HCT116 (cell line): ENCODE results near the gene ALDH6A1.

Experiments
- EGR1 ChIP-seq: IDR thresholded peaks from 2 replicates; pipeline ENCODE4 v1.6.1; 2012; ENCODE audit warnings: low read depth
- EZH2 ChIP-seq: fragments of 200-600 bp; sonication (generic); IDR thresholded peaks from 2 replicates; pipeline ENCODE4 v1.6.1; 2017; ENCODE audit warnings: antibody characterized with exemption, mixed run types
- FOSL1 ChIP-seq: IDR thresholded peaks from 2 replicates; pipeline ENCODE4 v1.6.1; 2012; ENCODE audit warnings: low read depth
- JUND ChIP-seq: IDR thresholded peaks from 2 replicates; pipeline ENCODE4 v1.6.1; 2012
- POLR2A ChIP-seq: IDR thresholded peaks from 2 replicates; pipeline ENCODE4 v1.7.0; 2011; ENCODE audit warnings: borderline replicate concordance; ENCODE audit not compliant: insufficient read depth, insufficient read length; ENCODE audit errors: extremely low read depth
- POLR2AphosphoS5 ChIP-seq: IDR thresholded peaks from 2 replicates; pipeline ENCODE4 v1.6.1; 2011; ENCODE audit warnings: mild to moderate bottlenecking, low read depth, low read length, moderate library complexity
- SIN3A ChIP-seq: IDR thresholded peaks from 2 replicates; pipeline ENCODE4 v1.6.1; 2012; ENCODE audit warnings: low read depth
- TCF7L2 ChIP-seq: IDR thresholded peaks from 2 replicates; pipeline ENCODE4 v1.7.0; 2011; ENCODE audit warnings: borderline replicate concordance, inconsistent platforms; ENCODE audit not compliant: insufficient read depth, insufficient read length; ENCODE audit errors: extremely low read depth
- YY1 ChIP-seq: IDR thresholded peaks from 2 replicates; pipeline ENCODE4 v1.6.1; 2011; ENCODE audit warnings: low read length, low read depth, moderate library complexity, mild to moderate bottlenecking; ENCODE audit not compliant: insufficient replicate concordance; ENCODE audit errors: extremely low read depth
- ZNF274 ChIP-seq: fragments of 200-500 bp; sonication (Bioruptor generic); IDR thresholded peaks from 2 replicates; pipeline ENCODE4 v1.6.1; 2014; ENCODE audit warnings: mild to moderate bottlenecking, low read depth, low read length, inconsistent platforms
- TF ChIP-seq, protein P1 (sequence below): IDR thresholded peaks from 2 replicates; pipeline ENCODE4 v1.6.1; 2012
- TF ChIP-seq, protein P2 (sequence below): IDR thresholded peaks from 2 replicates; pipeline ENCODE4 v1.6.1; 2012
- TF ChIP-seq, protein P3 (sequence below), 3 experiments: fragments of 200-600 bp in 1 of 3; sonication (generic) in 1 of 3; IDR thresholded peaks in 2 of 3; conservative IDR thresholded peaks in 1 of 3; 2 replicates each; pipeline ENCODE4 v1.5.1; 2012 to 2017; ENCODE audit warnings: low read depth in 2 of 3, low read length in 2 of 3, antibody characterized with exemption in 1 of 3, borderline replicate concordance in 1 of 3, control low read depth in 1 of 3, mild to moderate bottlenecking in 1 of 3, mixed read lengths in 1 of 3, mixed run types in 1 of 3, moderate library complexity in 1 of 3; ENCODE audit not compliant: insufficient read depth in 1 of 3
- TF ChIP-seq, protein P4 (sequence below): IDR thresholded peaks from 2 replicates; pipeline ENCODE4 v1.6.1; 2012; ENCODE audit warnings: low read depth

DNA sequence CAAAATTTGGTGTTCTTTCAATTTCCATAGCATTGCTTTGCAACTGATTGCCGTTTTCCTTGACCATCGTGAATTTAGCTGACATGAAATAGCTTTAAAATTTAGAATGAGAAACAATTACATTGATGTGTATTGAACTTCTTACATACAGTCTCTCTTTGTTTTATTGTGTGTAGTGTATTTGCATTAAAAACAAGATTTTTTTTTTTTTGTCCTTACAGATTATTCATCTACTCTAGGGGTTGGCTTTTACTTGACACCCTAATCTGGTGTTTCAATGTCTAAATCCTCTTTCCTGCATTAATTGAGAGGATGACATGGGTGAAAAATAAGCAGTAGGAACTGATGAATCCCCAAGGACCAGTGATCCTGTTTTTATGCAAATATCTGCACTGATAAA is 21.1 kb upstream of the ALDH6A1 start:
- TF ChIP-seq JUND, result no peak
- TF ChIP-seq EGR1, result no peak
- TF ChIP-seq, protein P1, sequence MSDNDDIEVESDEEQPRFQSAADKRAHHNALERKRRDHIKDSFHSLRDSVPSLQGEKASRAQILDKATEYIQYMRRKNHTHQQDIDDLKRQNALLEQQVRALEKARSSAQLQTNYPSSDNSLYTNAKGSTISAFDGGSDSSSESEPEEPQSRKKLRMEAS, result no peak
- TF ChIP-seq, protein P2, sequence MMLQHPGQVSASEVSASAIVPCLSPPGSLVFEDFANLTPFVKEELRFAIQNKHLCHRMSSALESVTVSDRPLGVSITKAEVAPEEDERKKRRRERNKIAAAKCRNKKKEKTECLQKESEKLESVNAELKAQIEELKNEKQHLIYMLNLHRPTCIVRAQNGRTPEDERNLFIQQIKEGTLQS, result no peak
- TF ChIP-seq FOSL1, result no peak
- TF ChIP-seq SIN3A, result no peak
- no peak for TF ChIP-seq YY1
- no peak for TF ChIP-seq POLR2AphosphoS5
- TF ChIP-seq, protein P3, sequence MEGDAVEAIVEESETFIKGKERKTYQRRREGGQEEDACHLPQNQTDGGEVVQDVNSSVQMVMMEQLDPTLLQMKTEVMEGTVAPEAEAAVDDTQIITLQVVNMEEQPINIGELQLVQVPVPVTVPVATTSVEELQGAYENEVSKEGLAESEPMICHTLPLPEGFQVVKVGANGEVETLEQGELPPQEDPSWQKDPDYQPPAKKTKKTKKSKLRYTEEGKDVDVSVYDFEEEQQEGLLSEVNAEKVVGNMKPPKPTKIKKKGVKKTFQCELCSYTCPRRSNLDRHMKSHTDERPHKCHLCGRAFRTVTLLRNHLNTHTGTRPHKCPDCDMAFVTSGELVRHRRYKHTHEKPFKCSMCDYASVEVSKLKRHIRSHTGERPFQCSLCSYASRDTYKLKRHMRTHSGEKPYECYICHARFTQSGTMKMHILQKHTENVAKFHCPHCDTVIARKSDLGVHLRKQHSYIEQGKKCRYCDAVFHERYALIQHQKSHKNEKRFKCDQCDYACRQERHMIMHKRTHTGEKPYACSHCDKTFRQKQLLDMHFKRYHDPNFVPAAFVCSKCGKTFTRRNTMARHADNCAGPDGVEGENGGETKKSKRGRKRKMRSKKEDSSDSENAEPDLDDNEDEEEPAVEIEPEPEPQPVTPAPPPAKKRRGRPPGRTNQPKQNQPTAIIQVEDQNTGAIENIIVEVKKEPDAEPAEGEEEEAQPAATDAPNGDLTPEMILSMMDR (IDR thresholded peaks at IDR 0.05 in 2 of 3, conservative IDR thresholded peaks at IDR 0.05 in 1 of 3; ENCODE audit: borderline replicate concordance in 1 of 3, insufficient read depth in 1 of 3, low read depth in 2 of 3, low read length in 2 of 3), result no peak
- TF ChIP-seq EZH2, result no peak
- no peak for TF ChIP-seq POLR2A
- TF ChIP-seq, protein P4, sequence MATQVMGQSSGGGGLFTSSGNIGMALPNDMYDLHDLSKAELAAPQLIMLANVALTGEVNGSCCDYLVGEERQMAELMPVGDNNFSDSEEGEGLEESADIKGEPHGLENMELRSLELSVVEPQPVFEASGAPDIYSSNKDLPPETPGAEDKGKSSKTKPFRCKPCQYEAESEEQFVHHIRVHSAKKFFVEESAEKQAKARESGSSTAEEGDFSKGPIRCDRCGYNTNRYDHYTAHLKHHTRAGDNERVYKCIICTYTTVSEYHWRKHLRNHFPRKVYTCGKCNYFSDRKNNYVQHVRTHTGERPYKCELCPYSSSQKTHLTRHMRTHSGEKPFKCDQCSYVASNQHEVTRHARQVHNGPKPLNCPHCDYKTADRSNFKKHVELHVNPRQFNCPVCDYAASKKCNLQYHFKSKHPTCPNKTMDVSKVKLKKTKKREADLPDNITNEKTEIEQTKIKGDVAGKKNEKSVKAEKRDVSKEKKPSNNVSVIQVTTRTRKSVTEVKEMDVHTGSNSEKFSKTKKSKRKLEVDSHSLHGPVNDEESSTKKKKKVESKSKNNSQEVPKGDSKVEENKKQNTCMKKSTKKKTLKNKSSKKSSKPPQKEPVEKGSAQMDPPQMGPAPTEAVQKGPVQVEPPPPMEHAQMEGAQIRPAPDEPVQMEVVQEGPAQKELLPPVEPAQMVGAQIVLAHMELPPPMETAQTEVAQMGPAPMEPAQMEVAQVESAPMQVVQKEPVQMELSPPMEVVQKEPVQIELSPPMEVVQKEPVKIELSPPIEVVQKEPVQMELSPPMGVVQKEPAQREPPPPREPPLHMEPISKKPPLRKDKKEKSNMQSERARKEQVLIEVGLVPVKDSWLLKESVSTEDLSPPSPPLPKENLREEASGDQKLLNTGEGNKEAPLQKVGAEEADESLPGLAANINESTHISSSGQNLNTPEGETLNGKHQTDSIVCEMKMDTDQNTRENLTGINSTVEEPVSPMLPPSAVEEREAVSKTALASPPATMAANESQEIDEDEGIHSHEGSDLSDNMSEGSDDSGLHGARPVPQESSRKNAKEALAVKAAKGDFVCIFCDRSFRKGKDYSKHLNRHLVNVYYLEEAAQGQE, result no peak
- no peak for TF ChIP-seq ZNF274
- TF ChIP-seq TCF7L2, result no peak
